Stomach (tissue), 4 donors: ENCODE measurements around the gene RBMY1A1.
"Not testable (repeated sequence)": the region's sequence is repeated elsewhere in the genome, so short reads cannot be mapped to it uniquely, and the experiment has no call there.

Experiments
- POLR2AphosphoS5 ChIP-seq, 3 donors: sonication (generic); formaldehyde crosslinking; IDR thresholded peaks; one replicate each; pipeline ENCODE4 v1.6.1; 2016; ENCODE audit warnings: antibody characterized with exemption in 3 of 3
- TF ChIP-seq, protein P1 (sequence below), 7 experiments: fragments of 450-650 bp in 4 of 7; fragments of 200-600 bp in 3 of 7; sonication (generic) in 3 of 7; IDR thresholded peaks; one replicate each; pipeline ENCODE4 v1.5.1; 2016 to 2019; ENCODE audit warnings: antibody characterized with exemption in 7 of 7, control low read depth in 2 of 7, mild to moderate bottlenecking in 1 of 7

DNA sequence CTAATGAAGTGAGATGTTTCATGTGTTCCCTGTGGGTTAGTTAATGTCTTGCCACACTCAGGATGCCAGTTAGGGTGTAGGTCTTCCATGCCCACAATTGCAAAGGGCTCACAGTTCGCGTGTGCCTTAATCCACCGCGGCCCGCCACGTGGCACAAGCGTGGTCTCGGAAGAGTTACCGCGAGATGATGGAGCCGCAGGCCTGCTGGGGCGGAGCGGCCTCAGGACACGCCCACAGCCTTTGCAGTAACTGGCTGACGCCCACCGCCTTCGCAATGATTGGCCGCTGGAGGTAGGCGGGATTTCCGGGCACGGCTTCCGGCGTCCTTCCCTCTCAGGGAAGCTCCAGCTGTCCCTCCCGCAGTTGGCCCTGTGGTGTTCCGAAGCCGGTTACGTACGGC lies at the start of gene RBMY1A1:
- TF ChIP-seq POLR2AphosphoS5 (IDR thresholded peaks at IDR 0.05) = not testable (repeated sequence)
- TF ChIP-seq, protein P1, sequence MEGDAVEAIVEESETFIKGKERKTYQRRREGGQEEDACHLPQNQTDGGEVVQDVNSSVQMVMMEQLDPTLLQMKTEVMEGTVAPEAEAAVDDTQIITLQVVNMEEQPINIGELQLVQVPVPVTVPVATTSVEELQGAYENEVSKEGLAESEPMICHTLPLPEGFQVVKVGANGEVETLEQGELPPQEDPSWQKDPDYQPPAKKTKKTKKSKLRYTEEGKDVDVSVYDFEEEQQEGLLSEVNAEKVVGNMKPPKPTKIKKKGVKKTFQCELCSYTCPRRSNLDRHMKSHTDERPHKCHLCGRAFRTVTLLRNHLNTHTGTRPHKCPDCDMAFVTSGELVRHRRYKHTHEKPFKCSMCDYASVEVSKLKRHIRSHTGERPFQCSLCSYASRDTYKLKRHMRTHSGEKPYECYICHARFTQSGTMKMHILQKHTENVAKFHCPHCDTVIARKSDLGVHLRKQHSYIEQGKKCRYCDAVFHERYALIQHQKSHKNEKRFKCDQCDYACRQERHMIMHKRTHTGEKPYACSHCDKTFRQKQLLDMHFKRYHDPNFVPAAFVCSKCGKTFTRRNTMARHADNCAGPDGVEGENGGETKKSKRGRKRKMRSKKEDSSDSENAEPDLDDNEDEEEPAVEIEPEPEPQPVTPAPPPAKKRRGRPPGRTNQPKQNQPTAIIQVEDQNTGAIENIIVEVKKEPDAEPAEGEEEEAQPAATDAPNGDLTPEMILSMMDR (IDR thresholded peaks at IDR 0.05) = not testable (repeated sequence)
